Endothelial cell of umbilical vein (primary cell): ENCODE measurements around the gene PTPRD. TPM values are rescaled to one million over a fixed set of nuclear protein-coding genes. Genes with fewer than 3 reads are reported as not detected.

ENCODE experiments used
- BruUV-seq: library from RNA; stranded (reverse); fragments of 400-500 nt; replicated peaks from 2 replicates; lab custom pipeline; 2021; lab: Mats Ljungman, UMichigan
- CTCF ChIA-PET: fragments of 300-600, 350-600 bp; sonication (Branson Sonifier 250); formaldehyde crosslinking; loops from one replicate; lab custom pipeline; 2021; ENCODE audit warnings: antibody characterized with exemption, inconsistent platforms; lab: Charles Lee
- POLR2A ChIA-PET: fragments of 300-600, 350-600 bp; sonication (Branson Sonifier 250); formaldehyde crosslinking; loops from one replicate; lab custom pipeline; 2021; ENCODE audit warnings: antibody characterized with exemption, inconsistent platforms; lab: Charles Lee
- DNase-seq: peaks from one replicate; pipeline ENCODE4 v3.0.0-alpha.2; 2011; ENCODE audit warnings: low read depth, low spot score
- FAIRE-seq: peaks from 2 replicates; lab custom pipeline; 2011; peaks lifted over from hg19 to GRCh38; lab: Jason Lieb, UNC
- H2AFZ ChIP-seq: 2 replicates; pipeline ENCODE4 v1.6.0; 2012; ENCODE audit warnings: low read depth, low read length, control low read depth, inconsistent platforms
- H3K27ac ChIP-seq: 2 replicates; pipeline ENCODE4 v1.5.1; 2011; ENCODE audit warnings: low read depth, mild to moderate bottlenecking, control low read depth, low read length, moderate library complexity; ENCODE audit not compliant: insufficient read depth
- H3K27me3 ChIP-seq, 2 experiments: 2 replicates each; pipeline versions ENCODE4 v1.6.0 to v1.6.1; 2011; ENCODE audit warnings: low read length in 2 of 2, mixed read lengths in 1 of 2; ENCODE audit not compliant: control insufficient read depth in 2 of 2, insufficient read depth in 2 of 2
- H3K36me3 ChIP-seq, 2 experiments: 2 replicates in 1 of 2; 3 replicates in 1 of 2; pipeline ENCODE4 v1.5.1; 2011; ENCODE audit warnings: low read length in 2 of 2, mild to moderate bottlenecking in 1 of 2, moderate library complexity in 1 of 2; ENCODE audit not compliant: control insufficient read depth in 2 of 2, insufficient read depth in 2 of 2; ENCODE audit errors: extremely low read depth in 1 of 2
- H3K4me1 ChIP-seq: 3 replicates; pipeline ENCODE4 v1.5.1; 2011; ENCODE audit warnings: mild to moderate bottlenecking, low read length; ENCODE audit not compliant: control insufficient read depth, insufficient read depth; ENCODE audit errors: extremely low read depth
- H3K4me2 ChIP-seq: 2 replicates; pipeline ENCODE4 v1.6.1; 2011; ENCODE audit warnings: low read length, control low read depth, mixed read lengths; ENCODE audit not compliant: insufficient read depth
- H3K4me3 ChIP-seq, 3 experiments: fragments of 200-600 bp in 1 of 3; sonication (generic), shearing (Covaris generic) in 1 of 3; replicated peaks in 1 of 3; 2 replicates each; pipeline ENCODE4 v1.5.1; 2011 to 2016; ENCODE audit warnings: control low read depth in 3 of 3, low read length in 3 of 3, mild to moderate bottlenecking in 2 of 3, inconsistent platforms in 1 of 3, low read depth in 1 of 3, moderate library complexity in 1 of 3; ENCODE audit not compliant: insufficient read depth in 1 of 3
- H3K79me2 ChIP-seq: 2 replicates; pipeline ENCODE4 v1.6.0; 2012; ENCODE audit warnings: low read length, inconsistent platforms; ENCODE audit not compliant: control insufficient read depth, insufficient read depth
- H3K9ac ChIP-seq: replicated peaks from 2 replicates; pipeline ENCODE3; 2011; ENCODE audit warnings: low read length, control low read depth; ENCODE audit not compliant: insufficient read depth; ENCODE audit errors: extremely low read depth
- H3K9me1 ChIP-seq: replicated peaks from 3 replicates; pipeline ENCODE4 v1.6.0; 2011; ENCODE audit warnings: mild to moderate bottlenecking, low read length; ENCODE audit not compliant: control insufficient read depth, insufficient read depth; ENCODE audit errors: extremely low read depth
- H3K9me3 ChIP-seq: replicated peaks from 2 replicates; pipeline ENCODE4 v1.5.1; 2012; ENCODE audit warnings: low read length, inconsistent platforms; ENCODE audit not compliant: control insufficient read depth, insufficient read depth
- H4K20me1 ChIP-seq: replicated peaks from 2 replicates; pipeline ENCODE3; 2011; ENCODE audit warnings: mild to moderate bottlenecking, low read length; ENCODE audit not compliant: control insufficient read depth, insufficient read depth; ENCODE audit errors: extremely low read depth
- CTCF ChIP-seq, 2 donors: IDR thresholded peaks; 1 replicate in 1 of 2; 2 replicates in 1 of 2; pipeline ENCODE4 v1.5.1; 2011; ENCODE audit warnings: low read length in 2 of 2, mild to moderate bottlenecking in 2 of 2, moderate library complexity in 2 of 2, control low read depth in 1 of 2, inconsistent platforms in 1 of 2, low read depth in 1 of 2; ENCODE audit not compliant: insufficient read depth in 1 of 2; ENCODE audit errors: extremely low read depth in 1 of 2
- EZH2 ChIP-seq: IDR thresholded peaks from 2 replicates; pipeline ENCODE4 v1.6.1; 2012; ENCODE audit warnings: borderline replicate concordance, low read depth, mild to moderate bottlenecking, moderate library complexity, low read length, inconsistent platforms; ENCODE audit not compliant: severe bottlenecking
- FOS ChIP-seq: IDR thresholded peaks from 2 replicates; pipeline ENCODE4 v1.6.1; 2011; ENCODE audit warnings: mild to moderate bottlenecking, low read length, moderate library complexity, borderline replicate concordance; ENCODE audit not compliant: insufficient read depth
- GATA2 ChIP-seq: IDR thresholded peaks from 2 replicates; pipeline ENCODE4 v1.7.0; 2011; ENCODE audit warnings: low read depth, mild to moderate bottlenecking, moderate library complexity, mixed read lengths, low read length; ENCODE audit not compliant: insufficient read length, insufficient read depth
- JUN ChIP-seq: IDR thresholded peaks from 2 replicates; pipeline ENCODE4 v1.6.1; 2011; ENCODE audit warnings: borderline replicate concordance, low read depth; ENCODE audit not compliant: insufficient read length, insufficient read depth
- MAX ChIP-seq: IDR thresholded peaks from 2 replicates; pipeline ENCODE4 v1.6.1; 2011; ENCODE audit not compliant: insufficient read depth, insufficient read length
- MYC ChIP-seq: IDR thresholded peaks from one replicate; pipeline ENCODE4 v1.6.1; 2011; ENCODE audit warnings: mild to moderate bottlenecking, low read depth, low read length
- POLR2A ChIP-seq: IDR thresholded peaks from 2 replicates; pipeline ENCODE4 v1.6.1; 2012; ENCODE audit warnings: low read depth, mild to moderate bottlenecking, control low read depth, low read length
- POLR2AphosphoS5 ChIP-seq: IDR thresholded peaks from 2 replicates; pipeline ENCODE4 v1.6.1; 2012; ENCODE audit warnings: low read depth, mild to moderate bottlenecking, control low read depth, low read length, moderate library complexity; ENCODE audit not compliant: insufficient read depth
- dilution Hi-C: fragments of 300-500 bp; cut with MboI; formaldehyde crosslinking; loops from one replicate; pipeline ENCODE4 v1.15.0; 2019; ENCODE audit warnings: low sequenced_read_pairs; ENCODE audit not compliant: extremely low pct_ligation_motif_present
- intact Hi-C: fragments of 100-400 bp; cut with micrococcal nuclease; formaldehyde crosslinking; loops from one replicate; pipeline ENCODE4 v1.10.0; 2022
- polyA plus RNA-seq, 4 experiments: library from polyadenylated mRNA; depleted of rRNA in 3 of 4; stranded (reverse) in 3 of 4; unstranded in 1 of 4; fragments of >200 nt; gene quantifications; 2 replicates each; pipeline versions ENCODE4 v1.2.1 to v1.2.3, GENCODE V29; 2011 to 2012; ENCODE audit warnings: missing spikeins in 1 of 4
- total RNA-seq: library from RNA; stranded (reverse); gene quantifications from 2 replicates; pipeline ENCODE4 v1.2.3, GENCODE V29; 2021

The PTPRD gene
- total and polyA plus RNA-seq, 2 donors (not counting 3 experiments of a cell fraction or from before 2014, with no cell fraction given): 5.5 to 5.7 TPM

GRCh38 chr9:8960254-8960653, 1652.5 kb downstream of the PTPRD start:
- dilution Hi-C loops: no loop called here
- Histone ChIP-seq H3K79me2 (no peaks in the 10 kb centered on the region), H3K4me2 (no peak overlapping the region), H3K9ac (no peak overlapping the region), H3K4me3 (no peak overlapping the region), H2AFZ (no peak overlapping the region), H3K27ac (no peak overlapping the region), H4K20me1 (no peaks in the 10 kb centered on the region), H3K27me3 (no peaks in the 10 kb centered on the region), H3K9me3 (no peaks in the 10 kb centered on the region), H3K4me1 (no peaks in the 10 kb centered on the region), H3K36me3 (no peaks in the 10 kb centered on the region), H3K9me1 (no peaks in the 10 kb centered on the region)
- DNase-seq (no peak), FAIRE-seq (no peak)
- TF ChIP-seq GATA2 (no peak), MYC (no peak), POLR2A (no peak), JUN (no peak), FOS (no peak), EZH2 (no peak), MAX (no peak), POLR2AphosphoS5 (no peak), CTCF (IDR thresholded peaks at IDR 0.05; ENCODE audit: extremely low read depth in 1 of 2, insufficient read depth in 1 of 2, low read depth in 1 of 2, low read length in 2 of 2) (no peak)
- CTCF ChIA-PET: no interaction called here
- POLR2A ChIA-PET: no interaction called here
- intact Hi-C loops: no loop called here
- no TSS peak for BruUV-seq
